Lung (tissue), 12 donors: ENCODE data around the gene NCOA1. TPM values are rescaled to one million over a fixed set of nuclear protein-coding genes. Genes with fewer than 3 reads are reported as not detected.

Source experiments
- ATAC-seq: fragments of 200-7000 bp; cut with Tn5 transposase; one replicate; pipeline ENCODE4 v1.9.1; 2020; ENCODE audit warnings: moderate number of reproducible peaks; ENCODE audit not compliant: insufficient read depth, low FRiP score
- DNase-seq, 3 donors: peaks; one replicate each; pipeline ENCODE4 v3.0.0-alpha.2; 2013 to 2017
- H3K27ac ChIP-seq, 2 donors: one replicate each; pipeline ENCODE4 v1.5.1; 2013; ENCODE audit warnings: mild to moderate bottlenecking in 2 of 2, moderate library complexity in 2 of 2, control low read depth in 1 of 2, inconsistent platforms in 1 of 2, low read depth in 1 of 2, low read length in 1 of 2
- H3K27me3 ChIP-seq, 3 donors: one replicate each; pipeline ENCODE4 v1.5.1; 2013; ENCODE audit warnings: low read length in 2 of 3; ENCODE audit not compliant: control insufficient read depth in 3 of 3, insufficient read depth in 3 of 3
- H3K36me3 ChIP-seq, 4 donors: one replicate each; pipeline ENCODE4 v1.5.1; 2013; ENCODE audit warnings: low read length in 4 of 4, mild to moderate bottlenecking in 1 of 4, moderate library complexity in 1 of 4; ENCODE audit not compliant: control insufficient read depth in 4 of 4, insufficient read depth in 4 of 4
- H3K4me1 ChIP-seq, 5 donors: one replicate each; pipeline ENCODE4 v1.5.1; 2013; ENCODE audit warnings: low read length in 5 of 5, mild to moderate bottlenecking in 2 of 5, moderate library complexity in 1 of 5; ENCODE audit not compliant: control insufficient read depth in 5 of 5, insufficient read depth in 5 of 5
- H3K4me3 ChIP-seq: one replicate; pipeline ENCODE4 v1.5.1; 2013; ENCODE audit warnings: mild to moderate bottlenecking, control low read depth, moderate library complexity
- H3K9ac ChIP-seq, 2 donors: one replicate each; pipeline ENCODE4 v1.5.1; 2013; ENCODE audit warnings: low read length in 2 of 2, control low read depth in 1 of 2; ENCODE audit not compliant: insufficient read depth in 1 of 2
- H3K9me3 ChIP-seq, 4 donors: one replicate each; pipeline ENCODE4 v1.5.1; 2013; ENCODE audit warnings: low read length in 3 of 4, mild to moderate bottlenecking in 1 of 4, moderate library complexity in 1 of 4; ENCODE audit not compliant: control insufficient read depth in 4 of 4, insufficient read depth in 3 of 4
- WGBS, 2 donors: extraction: QIAGEN DNeasy Blood & Tissue Kit; methylation state at CpG; one replicate each; pipeline ENCODE4 v1.1.7; 2013; 5-methylcytosine and 5-hydroxymethylcytosine counted together
- polyA plus RNA-seq, 2 donors: library from polyadenylated mRNA; stranded (reverse); fragments of 200-250 nt; gene quantifications; one replicate each; pipeline ENCODE4 v1.2.1, GENCODE V29; 2013
- total RNA-seq, 2 donors: library from RNA; depleted of rRNA in 1 of 2; stranded (reverse); fragments of >200 nt in 1 of 2; gene quantifications; one replicate each; pipeline ENCODE4 v1.2.1, GENCODE V29; 2014 to 2021
- TF ChIP-seq, protein P1 (sequence below): IDR thresholded peaks from 2 replicates; pipeline ENCODE4 v1.5.1; 2012; ENCODE audit warnings: mild to moderate bottlenecking; ENCODE audit errors: control extremely low read depth, extremely low read depth
- donor health status: control.
- donor health status: control.
- donor health status: Bipolar disorder and iron deficiency.
- donor health status: healthy.
- donor health status: DM: yes; HTN: yes; CAD: no.

Gene NCOA1
- total and polyA plus RNA-seq, 4 donors: 8.3 to 123 (median 27.3) TPM

- Histone ChIP-seq H3K27me3 (no peaks in the 10 kb centered on the region), H3K9me3 (no peaks in the 10 kb centered on the region), H3K36me3 (peaks cover 0 to 8% (median 2%) of the 10 kb centered on the region in 4 donors), H3K9ac (no peak overlapping the region), H3K4me3 (no peak overlapping the region), H3K27ac (no peak overlapping the region), H3K4me1 (peaks cover 0 to 2% (median 0%) of the 10 kb centered on the region in 5 donors)
- ATAC-seq (no peak), DNase-seq (no peak)
- 96% methylated on average over 4 of the region's 4 CpGs for WGBS, 2 donors
- TF ChIP-seq, protein P1, sequence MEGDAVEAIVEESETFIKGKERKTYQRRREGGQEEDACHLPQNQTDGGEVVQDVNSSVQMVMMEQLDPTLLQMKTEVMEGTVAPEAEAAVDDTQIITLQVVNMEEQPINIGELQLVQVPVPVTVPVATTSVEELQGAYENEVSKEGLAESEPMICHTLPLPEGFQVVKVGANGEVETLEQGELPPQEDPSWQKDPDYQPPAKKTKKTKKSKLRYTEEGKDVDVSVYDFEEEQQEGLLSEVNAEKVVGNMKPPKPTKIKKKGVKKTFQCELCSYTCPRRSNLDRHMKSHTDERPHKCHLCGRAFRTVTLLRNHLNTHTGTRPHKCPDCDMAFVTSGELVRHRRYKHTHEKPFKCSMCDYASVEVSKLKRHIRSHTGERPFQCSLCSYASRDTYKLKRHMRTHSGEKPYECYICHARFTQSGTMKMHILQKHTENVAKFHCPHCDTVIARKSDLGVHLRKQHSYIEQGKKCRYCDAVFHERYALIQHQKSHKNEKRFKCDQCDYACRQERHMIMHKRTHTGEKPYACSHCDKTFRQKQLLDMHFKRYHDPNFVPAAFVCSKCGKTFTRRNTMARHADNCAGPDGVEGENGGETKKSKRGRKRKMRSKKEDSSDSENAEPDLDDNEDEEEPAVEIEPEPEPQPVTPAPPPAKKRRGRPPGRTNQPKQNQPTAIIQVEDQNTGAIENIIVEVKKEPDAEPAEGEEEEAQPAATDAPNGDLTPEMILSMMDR: no peak
Observed at GRCh38 chr2:24697792-24698191, 206.7 kb downstream of the NCOA1 start.

- DNase-seq (no peak), ATAC-seq (no peak)
- H3K4me1 ChIP-seq: peaks cover 0 to 4% (median 0%) of the 10 kb centered on the region in 5 donors
- no peak overlapping the region for H3K9ac ChIP-seq
- H3K27me3 ChIP-seq: no peaks in the 10 kb centered on the region
- TF ChIP-seq, protein P1: no peak
- no peaks in the 10 kb centered on the region for H3K9me3 ChIP-seq
- WGBS, 2 donors: 77 to 88% methylated on average over 3 of the region's 3 CpGs
- no peak overlapping the region for H3K27ac ChIP-seq
- no peak overlapping the region for H3K4me3 ChIP-seq
- H3K36me3 ChIP-seq: peaks cover 10 to 26% (median 15%) of the 10 kb centered on the region in 4 donors
Observed at GRCh38 chr2:24702800-24703199, 211.7 kb downstream of the NCOA1 start.

- peaks cover 10 to 21% (median 12%) of the 10 kb centered on the region in 4 donors for H3K36me3 ChIP-seq
- H3K4me1 ChIP-seq: peaks cover 0 to 11% (median 3%) of the 10 kb centered on the region in 5 donors
- ATAC-seq (no peak), DNase-seq (no peak)
- no peak overlapping the region for H3K27ac ChIP-seq
- 98% methylated on average over 4 of the region's 4 CpGs for WGBS, 2 donors
- TF ChIP-seq, protein P1: no peak
- no peaks in the 10 kb centered on the region for H3K27me3 ChIP-seq
- H3K9me3 ChIP-seq: no peaks in the 10 kb centered on the region
- H3K9ac ChIP-seq: no peak overlapping the region
- no peak overlapping the region for H3K4me3 ChIP-seq
Observed at GRCh38 chr2:24704692-24705091, 213.6 kb downstream of the NCOA1 start.

DNA sequence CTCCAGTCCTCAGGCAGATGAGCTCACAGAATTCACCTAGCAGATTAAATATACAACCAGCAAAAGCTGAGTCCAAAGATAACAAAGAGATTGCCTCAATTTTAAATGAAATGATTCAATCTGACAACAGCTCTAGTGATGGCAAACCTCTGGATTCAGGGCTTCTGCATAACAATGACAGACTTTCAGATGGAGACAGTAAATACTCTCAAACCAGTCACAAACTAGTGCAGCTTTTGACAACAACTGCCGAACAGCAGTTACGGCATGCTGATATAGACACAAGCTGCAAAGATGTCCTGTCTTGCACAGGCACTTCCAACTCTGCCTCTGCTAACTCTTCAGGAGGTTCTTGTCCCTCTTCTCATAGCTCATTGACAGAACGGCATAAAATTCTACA, 216.1 kb downstream of the NCOA1 start:
- Histone ChIP-seq H3K9me3 (no peaks in the 10 kb centered on the region), H3K36me3 (peaks cover 12 to 25% (median 17%) of the 10 kb centered on the region in 4 donors), H3K9ac (no peak overlapping the region), H3K27ac (no peak overlapping the region), H3K27me3 (no peaks in the 10 kb centered on the region), H3K4me3 (no peak overlapping the region), H3K4me1 (peaks cover 0 to 21% (median 3%) of the 10 kb centered on the region in 5 donors)
- ATAC-seq (no peak), DNase-seq (no peak)
- TF ChIP-seq, protein P1: no peak
- WGBS, 2 donors: 93 to 98% methylated on average over 3 of the region's 3 CpGs
